GM19035 (cell line): Measurements from ENCODE around the gene MAP4K4.

Experiments used
- ATAC-seq: cut with Tn5 transposase; IDR thresholded peaks from one replicate; pipeline ENCODE4 v1.9.1; 2021; ENCODE audit not compliant: unreplicated experiment

The MAP4K4 gene

GRCh38 chr2:101788565-101788964, 91.1 kb downstream of the MAP4K4 start:
- no peak for ATAC-seq

GRCh38 chr2:101788995-101789970, 91.8 kb downstream of the MAP4K4 start:
- no peak for ATAC-seq

DNA sequence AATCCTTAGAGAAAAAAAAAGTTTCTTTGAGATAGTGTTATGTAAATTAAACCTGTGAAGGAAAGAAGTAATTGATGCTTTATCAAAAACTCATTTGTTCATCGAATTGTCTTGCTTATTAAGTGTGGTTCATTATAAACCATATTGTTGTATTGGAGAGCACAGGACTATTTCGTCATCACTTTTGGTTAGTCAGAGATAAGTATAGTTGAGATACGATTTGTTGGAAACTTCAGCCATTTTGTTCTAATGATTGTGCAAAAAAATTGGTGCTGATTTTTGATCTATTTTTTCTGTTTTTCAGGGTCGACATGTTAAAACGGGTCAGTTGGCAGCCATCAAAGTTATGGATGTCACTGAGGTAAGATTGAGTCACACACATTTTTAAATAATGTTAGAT, 92.9 kb downstream of the MAP4K4 start:
- no peak for ATAC-seq

GRCh38 chr2:101790857-101791256, 93.3 kb downstream of the MAP4K4 start:
- ATAC-seq, result no peak

DNA sequence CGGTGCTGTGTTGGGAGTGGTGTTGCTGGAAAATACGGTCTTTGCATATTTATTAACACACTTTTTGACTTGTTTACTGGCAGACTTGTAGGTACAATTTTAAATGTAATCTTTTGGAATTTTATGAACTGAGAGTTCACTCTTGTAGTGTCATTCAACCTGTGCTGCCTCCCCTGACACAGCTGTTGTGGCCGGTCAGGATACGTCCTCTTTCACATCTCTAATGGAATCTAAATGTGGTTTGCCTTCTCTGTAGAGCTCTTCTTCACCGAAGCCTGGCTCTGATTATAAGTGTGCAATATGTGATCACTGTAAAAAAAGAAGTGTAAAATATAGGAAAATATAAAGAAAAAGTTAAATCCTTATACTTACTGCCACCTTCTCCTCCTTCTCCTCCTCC, 94.7 kb downstream of the MAP4K4 start:
- ATAC-seq, result no peak

DNA sequence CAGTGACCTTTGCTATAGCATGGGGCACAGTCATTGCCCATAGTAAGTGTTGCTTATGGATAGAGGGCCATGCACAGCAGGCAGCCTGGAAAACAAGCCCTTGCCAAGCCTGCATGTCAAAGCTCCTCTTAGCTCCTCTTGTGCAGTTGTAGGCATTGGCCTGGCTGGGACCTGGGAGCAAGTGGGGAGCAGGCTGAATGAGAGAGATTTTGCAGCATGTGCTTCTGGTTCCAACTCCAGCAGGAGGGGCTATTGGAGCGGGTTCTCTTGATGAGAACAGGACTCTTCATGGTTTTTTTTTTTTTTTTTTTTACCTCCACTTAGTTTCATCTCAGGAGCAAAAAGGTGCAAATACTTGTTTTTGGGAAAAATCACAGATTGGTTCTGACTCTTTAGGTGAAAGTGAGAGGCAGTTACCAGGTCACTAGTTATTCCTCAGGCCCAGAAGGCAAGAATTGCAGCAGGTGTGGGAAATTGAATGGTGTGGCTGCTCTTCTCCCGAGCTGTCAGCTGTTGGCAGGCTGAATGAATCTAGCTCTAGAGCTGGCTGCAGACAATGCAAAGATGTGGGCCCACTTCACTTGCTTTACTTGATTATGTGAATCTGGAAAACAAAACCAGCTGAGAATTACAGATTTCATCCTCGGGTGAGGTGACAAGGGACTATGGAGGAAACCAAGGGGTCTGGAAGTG, 95.9 kb downstream of the MAP4K4 start:
- no peak for ATAC-seq

GRCh38 chr2:101794141-101794540, 96.6 kb downstream of the MAP4K4 start:
- no peak for ATAC-seq

GRCh38 chr2:101795033-101795432, 97.5 kb downstream of the MAP4K4 start:
- no peak for ATAC-seq

- no peak for ATAC-seq
Measured at GRCh38 chr2:101796825-101797600, 99.5 kb downstream of the MAP4K4 start.

- ATAC-seq, result no peak
Measured at GRCh38 chr2:101801496-101801895, 104.0 kb downstream of the MAP4K4 start.

DNA sequence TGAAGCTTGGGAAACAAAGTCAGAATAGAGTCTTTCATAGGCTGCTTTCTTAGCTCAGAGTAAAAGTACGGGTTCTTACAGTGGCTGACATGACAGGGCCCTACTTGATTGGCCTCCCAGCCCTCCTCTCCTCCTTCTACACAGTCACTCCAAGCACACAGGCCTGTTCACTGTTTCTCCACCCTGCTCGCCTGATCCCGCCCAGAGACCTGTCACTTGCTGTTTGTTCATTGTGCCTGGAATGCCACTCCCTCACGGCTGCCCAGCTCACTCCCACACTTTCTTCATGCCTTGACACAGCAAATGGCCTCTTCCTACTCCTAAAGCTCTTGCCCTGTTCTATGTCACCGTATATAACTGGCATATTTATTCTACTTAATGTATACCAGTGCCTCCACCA, 104.8 kb downstream of the MAP4K4 start:
- ATAC-seq, result no peak

DNA sequence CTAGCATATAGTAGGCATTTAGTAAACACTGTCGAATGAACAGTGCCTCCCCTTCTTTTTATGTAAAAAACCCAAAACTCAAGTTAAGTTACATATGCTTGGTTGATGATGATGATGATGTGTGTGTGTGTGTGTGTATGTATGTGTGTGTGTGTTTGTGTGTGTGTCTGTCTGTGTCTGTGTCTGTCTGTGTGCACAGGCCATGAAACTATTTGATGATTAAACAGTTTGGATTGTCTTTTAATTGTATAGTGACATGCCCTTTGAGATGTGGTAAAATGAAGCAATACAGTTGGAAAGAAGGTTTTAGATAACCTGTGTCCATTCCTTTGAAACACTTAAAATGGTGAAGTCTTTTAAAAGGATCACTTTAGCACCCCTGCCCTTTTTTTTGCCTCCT, 105.6 kb downstream of the MAP4K4 start:
- no peak for ATAC-seq

DNA sequence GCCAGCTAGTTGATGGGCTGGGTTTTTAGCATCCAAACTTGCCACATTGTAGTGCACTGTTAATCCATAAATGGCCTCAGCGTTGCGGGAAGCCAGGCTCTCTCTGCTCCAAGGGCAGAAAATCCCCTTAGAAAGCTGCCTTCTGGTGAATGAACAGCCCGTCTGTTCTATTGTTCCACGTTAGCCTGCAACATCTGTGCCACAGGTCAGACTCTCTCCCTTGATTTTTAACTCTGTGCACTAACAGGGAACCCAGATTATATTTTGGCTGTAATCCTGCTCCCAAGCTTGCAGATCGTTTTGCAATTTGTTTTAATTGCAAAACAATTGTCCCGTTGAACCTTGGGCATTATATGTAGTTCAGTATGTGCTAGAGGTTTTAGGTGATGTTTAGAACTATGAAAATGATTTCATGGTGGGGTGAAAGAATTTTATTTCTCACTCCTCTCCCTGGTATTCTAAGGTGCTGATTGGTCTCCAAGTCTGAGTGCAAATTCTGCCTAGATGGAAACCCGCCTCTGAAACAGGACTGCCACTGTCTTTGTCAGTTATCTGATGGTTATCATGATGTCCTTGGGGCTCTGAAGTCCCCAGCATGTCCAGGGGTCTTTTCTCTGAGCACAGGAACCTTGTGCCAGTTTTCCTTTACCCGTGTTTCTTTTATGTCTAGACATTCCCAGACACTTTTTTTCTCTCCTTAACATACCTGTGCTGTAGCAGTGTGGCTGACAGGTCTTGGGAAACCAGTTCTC, 106.6 kb downstream of the MAP4K4 start:
- no peak for ATAC-seq

DNA sequence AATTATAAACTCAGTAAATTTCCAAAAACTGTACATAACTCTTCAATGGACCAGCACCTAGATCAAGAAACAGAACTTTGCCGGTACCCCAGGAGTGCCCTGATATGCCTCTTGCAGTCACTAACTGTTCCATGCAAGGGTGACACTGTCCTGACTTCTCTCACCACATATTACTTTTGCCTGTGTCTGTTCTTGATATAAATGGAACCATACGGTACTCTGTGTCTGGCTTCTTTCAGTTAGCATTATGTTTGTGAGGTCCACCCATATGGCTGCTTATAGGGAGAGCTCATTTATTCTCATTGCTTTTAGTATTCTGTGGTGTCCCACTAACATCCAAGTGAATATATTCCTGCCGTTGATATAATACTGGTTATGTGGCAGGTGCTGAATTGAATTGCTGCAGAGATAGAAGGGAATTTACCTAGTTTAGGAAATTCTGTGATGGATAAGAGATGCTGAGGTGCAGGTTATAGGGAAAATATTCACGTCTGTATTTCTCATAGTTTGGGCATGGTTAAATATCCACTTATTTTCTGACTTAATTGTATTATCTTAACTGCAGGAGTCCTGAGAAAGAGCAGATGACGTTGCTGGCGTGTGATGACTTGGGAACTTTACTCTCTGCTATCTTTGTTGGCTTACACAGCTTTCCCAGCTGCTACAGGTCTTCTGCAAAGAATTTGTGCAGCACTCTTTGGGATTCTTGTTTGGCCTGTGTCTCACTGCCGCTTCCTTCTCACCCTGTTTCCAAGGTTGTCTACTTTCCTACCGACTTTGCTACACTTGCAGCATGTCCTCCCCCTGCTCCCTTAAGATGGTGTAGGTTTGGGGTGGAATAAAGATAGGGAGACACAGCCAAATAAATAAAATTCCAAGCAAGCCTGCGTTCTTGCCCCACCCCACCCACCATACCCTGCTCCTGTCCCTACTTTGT, 107.9 kb downstream of the MAP4K4 start:
- no peak for ATAC-seq

GRCh38 chr2:101806123-101806522, 108.6 kb downstream of the MAP4K4 start:
- no peak for ATAC-seq

- no peak for ATAC-seq
Measured at GRCh38 chr2:101806701-101807100, 109.2 kb downstream of the MAP4K4 start.

- no peak for ATAC-seq
Measured at GRCh38 chr2:101807242-101807641, 109.7 kb downstream of the MAP4K4 start.

DNA sequence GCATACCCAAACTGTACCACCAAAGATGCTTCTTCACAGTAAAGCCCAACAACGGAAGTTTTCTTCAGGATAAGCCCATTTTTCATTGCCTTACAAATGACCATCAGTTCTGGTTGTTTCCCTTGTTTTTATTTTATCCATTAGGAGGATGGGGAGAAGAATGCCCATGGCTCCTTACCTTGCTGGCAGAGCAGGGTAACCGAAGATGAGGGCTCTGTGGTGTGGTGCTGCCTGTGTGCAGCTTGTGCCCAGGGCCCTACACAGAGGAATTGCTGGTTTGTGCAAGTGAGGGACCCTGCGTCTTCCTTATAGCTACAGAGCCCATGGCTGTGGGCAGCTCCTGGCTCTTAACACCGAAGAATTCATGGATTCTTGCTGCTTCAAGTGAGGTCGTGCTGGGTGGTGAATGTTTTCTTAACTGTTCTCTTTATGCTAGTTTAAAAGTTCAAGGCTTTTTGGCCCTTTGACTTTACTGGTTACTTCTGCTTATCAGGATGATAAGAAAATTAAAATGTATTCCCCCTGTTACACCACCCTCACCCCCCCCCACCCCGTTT, 110.6 kb downstream of the MAP4K4 start:
- no peak for ATAC-seq

GRCh38 chr2:101809698-101810097, 112.2 kb downstream of the MAP4K4 start:
- no peak for ATAC-seq
